DMS79 (cell line): ENCODE results near the gene USP6NL.
A peak's percentile ranks its signal among the peaks of the same experiment; 100 is the strongest.
"Not testable (repeated sequence)": the region's sequence is repeated elsewhere in the genome, so short reads cannot be mapped to it uniquely, and the experiment has no call there.

Source experiments
- DNase-seq: peaks from one replicate; lab custom pipeline; 2025; lab: John Stamatoyannopoulos, UW

USP6NL gene

GRCh38 chr10:11444155-11444530 is 167.3 kb downstream of the USP6NL start:
- DNase-seq: no peak

- DNase-seq: no peak
These were observed 167.8 kb downstream of the USP6NL start for GRCh38 chr10:11443468-11444154.

DNA sequence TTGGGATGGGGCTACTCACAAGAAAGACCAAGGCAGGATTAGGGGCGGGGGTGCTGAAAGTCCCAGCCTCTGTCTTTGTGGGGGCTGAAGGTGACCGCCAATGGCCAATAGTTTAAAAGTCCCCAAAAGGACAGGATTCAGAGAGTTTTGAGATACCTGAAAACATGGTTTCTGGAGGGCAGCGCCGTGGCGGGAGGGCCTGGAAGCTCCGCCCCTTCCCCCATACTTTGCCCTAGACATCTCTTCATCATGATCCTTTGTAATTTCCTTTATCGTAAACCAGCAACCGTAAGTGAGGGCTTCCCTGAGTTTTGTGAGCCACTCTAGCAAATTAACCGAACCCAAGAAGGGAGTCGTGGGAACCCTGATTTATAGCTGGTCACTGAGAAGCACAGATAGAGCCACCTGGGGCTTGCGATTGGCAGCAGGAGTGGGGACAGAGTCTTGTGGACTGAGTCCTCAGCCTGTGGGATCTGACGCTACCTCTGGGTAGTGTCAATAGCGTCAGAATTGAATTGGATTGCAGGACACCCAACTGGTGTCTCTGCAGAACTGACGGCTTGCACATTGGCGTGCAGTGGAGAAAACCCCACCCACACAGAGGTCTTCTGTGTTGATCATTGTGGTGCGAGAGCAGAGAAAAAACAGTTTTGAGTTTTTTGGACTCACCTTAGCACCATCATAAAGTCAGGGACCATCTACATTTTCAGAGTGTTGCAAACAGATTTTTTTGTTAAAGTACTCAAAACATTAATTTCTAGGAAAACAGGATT is 169.3 kb downstream of the USP6NL start:
- DNase-seq: no peak

GRCh38 chr10:11441151-11441535 is 170.3 kb downstream of the USP6NL start:
- DNase-seq: no peak

DNA sequence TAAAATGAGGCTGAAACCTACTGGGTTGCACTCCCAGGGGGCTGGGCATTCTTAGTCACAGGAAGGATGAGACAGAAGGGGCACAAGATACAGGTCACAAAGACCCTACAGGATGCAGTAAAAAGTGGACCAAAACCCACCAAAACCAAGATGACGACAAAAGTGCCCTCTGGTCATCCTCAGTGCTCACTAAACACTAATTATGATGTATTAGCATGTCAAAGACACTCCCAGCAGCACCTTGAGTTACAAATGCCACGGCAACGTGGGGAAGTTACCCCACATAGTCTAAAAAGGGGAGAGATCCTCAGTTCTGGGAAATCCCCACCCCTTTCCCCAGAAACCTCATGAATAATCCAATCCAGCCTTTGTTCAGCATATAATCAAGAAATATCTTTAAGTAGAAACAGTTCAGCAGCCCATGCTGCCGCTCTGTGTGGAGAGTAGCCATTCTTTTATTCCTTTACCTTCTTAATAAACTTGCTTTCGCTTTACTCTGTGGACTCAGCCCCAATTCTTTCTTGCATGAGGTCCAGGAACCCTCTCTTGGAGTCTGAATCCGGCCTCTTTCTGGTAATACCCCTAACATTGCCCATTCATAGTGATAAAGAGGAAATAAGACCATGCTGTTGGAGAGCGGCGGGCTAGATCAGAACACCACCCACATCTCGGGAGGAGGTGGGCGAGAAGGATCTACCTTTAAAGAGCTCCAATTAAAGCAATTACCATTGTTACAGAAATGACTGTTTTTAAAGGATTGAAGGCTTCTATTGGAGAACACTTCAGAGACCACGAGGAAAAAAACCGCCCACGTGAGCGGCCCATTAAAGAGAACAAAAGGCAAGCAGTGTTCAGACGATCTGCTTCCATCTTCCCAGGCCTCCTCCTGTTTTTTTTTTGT is 170.9 kb downstream of the USP6NL start:
- DNase-seq: no peak

- DNase-seq: no peak
These were observed 171.9 kb downstream of the USP6NL start for GRCh38 chr10:11439523-11440053.

DNA sequence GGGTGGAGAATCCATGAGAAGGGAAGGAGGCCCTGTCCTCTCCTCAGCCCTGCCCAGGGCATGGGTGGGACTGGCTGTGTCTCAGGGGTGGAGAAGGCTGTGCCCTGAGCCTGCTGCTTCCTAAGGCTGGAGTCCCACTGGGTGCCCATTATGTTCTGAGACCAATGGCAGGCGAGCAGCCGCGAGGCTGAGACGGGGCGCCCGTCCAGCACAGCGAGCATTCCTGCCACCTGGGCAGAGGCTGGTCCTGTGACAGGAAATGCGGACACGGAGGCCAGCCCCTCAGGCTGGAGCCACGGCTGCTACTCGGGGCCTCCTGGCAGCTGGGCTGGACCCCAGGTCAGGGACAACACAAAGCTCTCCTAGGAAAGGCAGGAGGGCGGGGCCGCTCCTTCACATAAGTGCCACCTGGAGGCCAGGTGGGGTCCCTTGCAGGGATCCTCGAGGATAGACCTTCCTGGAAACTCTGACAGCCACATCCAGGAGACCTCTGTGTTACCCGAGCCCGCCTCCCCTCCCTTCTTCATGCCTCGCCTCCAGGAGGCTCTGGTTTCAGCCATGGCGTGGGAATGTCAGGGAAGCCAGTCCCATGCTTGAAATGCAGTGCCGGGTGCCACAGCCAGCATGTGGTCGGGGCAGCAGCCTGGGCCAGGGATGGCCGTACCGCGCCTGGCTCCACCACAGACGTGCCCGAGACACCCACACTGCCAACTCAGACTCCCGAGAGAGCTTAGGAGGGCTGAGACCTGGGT is 173.9 kb downstream of the USP6NL start:
- DNase-seq: peak; percentile 16

DNA sequence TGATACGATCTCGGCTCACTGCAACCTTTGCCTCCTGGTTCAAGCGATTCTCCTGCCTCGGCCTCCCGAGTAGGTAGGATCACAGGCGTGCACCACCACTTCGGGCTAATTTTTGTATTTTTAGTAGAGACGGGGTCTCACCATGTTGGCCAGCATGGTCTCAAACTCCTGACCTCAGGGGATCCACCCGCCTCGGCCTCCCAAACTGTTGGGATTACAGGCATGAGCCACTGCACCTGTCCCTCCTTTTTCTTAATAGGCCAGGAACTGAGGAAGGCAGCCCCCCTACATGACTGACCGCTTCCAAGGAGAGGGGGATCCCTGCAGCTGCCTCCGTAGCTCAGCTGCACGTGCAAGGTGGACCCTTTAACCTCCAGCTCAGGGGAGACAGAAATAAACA is 175.0 kb downstream of the USP6NL start:
- DNase-seq: not testable (repeated sequence)

GRCh38 chr10:11435581-11435981 is 175.9 kb downstream of the USP6NL start:
- DNase-seq: no peak

GRCh38 chr10:11434324-11434723 is 177.1 kb downstream of the USP6NL start:
- no peak for DNase-seq

DNA sequence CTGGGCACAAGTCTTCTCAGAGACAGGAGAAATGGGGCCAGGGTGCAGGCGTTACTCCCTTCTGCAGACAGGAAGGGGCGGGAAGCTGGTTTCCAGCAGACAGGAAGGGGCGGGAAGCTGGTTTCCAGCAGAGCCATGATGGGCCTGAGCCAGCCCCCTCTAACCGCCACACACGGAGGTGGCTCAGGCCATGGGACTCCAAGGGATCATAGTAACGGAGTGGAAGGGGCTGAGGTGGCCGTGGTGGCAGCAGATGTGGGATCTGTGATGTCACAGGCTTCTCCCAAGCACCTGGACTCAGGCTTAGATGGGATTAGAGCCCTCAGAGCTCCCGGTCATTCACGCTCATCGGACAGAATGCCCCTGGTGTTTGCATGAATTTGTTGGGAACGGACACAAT is 177.8 kb downstream of the USP6NL start:
- no peak for DNase-seq

DNA sequence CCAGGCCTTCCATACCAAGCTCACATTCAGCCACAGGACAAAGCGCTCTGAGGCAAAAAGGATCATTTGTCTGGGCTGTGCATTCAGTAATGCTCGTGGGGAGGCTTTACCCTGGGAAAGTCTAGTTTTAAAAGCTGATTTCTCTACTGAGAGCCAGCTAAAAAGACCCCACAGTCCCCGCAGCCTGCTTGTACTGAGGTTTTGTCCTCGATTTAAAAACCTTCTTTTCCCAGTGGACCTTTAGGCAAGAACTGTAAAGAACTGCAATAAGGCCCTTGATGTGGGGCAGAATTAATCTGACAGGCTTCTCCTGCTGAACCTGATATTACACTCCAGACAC is 180.3 kb downstream of the USP6NL start:
- no peak for DNase-seq

DNA sequence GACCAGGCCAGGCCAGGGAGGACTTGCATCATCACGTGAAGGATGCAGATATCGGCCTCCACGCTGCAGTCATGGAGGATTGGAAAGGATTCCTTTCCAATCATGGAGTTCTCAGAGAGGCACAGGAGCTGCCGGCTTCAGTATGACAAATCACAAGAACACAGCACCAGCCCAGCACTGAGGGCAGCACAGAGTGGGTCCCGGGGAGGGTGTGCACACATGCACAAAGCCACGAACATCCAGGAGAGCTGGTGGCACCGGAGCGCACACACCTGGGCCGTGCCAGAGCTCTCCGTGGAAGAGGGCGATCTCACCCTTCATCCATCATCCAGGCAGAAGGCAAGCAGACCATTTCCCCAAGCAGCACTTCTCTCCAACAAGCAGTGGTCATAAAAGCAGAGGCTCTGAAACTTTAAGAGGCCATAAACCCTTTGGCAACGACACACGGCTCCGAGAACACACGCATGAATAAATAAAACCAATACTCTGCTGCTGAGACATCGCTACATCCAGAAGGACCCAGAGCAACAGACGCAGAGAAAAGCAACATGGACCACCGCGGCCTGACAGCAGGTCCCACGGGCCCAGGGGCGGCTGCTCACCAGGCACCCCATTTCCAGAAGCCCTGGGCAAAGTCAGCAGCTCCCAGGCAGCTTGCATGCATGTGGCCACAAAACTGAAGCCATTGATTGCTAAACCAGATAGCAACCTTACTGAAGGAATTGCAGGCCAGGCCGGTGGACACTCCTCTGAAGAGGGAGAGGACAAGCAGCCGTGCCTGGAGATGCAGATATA is 180.8 kb downstream of the USP6NL start:
- peak; percentile 68 for DNase-seq

DNA sequence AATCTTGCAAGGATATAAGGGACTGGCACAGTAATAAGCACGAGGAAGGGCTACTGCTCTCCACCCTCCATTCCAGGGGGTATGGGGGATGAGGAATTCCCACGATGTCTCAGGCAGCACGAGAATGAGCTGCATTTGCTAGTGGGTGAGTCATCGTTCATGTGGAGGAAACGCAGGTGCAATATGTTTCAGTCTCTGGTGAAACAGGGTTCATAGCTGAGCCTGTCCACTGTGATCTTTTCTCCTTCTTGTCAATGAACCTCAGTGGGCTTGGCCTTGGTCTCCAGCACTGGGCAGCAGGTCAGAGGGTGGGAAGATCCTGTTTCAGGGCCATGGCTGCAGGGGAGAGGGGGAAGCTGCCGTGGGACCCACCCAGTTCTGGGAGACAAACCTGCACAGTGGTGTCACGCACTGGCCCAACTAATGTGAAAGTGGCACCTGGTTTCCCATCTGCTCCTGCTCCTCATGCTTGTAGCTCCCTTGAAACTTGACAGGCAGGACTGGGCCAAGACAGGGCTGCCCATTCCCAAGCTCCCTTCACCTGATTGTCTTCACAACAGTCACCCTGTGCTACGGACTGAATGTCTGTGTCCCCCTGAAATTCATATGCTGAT is 181.9 kb downstream of the USP6NL start:
- no peak for DNase-seq

- no peak for DNase-seq
These were observed 185.8 kb downstream of the USP6NL start for GRCh38 chr10:11425676-11426075.

DNA sequence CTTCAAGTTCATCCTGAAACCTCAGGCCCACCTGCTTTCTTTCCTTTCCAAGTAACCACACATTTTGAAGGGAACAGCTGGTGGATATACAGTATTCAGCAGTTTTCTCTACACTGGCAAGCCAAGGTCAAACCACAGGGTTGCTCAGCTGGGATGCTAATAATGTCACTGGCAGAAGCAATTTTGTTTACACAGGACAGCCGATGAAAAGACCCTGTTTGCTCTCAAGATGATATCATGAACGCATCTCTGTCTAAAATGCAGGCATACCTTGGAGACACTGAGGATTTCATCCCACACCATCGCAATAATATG is 186.2 kb downstream of the USP6NL start:
- peak; percentile 79 for DNase-seq

DNA sequence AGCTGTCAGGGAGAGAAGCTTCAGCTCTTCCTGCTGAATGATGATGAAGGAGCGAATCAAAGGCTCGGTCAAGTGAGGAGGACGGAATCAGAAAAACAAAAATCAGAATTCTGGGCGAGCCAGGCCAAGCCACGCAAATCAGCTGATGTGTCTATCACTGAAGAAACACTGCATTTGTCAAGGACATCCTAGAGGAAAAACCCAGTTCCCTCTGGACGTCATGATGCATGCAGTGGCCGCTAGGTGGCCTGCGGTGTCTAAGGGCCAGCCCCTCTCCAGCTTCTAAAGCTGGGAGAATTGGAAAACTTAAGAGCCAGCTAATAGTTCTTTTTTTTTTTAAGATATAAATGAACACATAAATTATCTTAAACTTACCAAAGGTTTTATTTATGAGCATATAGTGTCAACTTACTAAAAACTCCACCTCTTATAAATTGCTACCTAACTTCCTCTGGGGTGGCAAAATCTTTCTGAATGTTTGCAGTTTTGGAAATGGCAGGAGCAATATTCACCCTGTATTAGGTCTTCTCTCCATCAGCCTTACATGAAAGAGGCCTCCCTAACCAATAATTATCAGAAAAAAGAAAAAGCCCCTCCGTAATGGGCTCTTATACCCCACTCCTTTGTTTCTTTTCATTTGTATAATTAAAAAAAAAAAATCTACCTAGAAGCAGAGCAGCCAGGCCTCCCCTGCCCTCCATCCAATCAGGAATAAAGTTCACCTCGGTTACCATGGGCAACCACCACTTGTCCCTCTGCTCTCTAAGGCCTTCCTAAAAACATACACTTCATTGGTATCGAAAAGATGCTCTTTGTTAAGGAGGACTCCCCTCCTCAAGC is 186.8 kb downstream of the USP6NL start:
- peak; percentile 79 for DNase-seq

DNA sequence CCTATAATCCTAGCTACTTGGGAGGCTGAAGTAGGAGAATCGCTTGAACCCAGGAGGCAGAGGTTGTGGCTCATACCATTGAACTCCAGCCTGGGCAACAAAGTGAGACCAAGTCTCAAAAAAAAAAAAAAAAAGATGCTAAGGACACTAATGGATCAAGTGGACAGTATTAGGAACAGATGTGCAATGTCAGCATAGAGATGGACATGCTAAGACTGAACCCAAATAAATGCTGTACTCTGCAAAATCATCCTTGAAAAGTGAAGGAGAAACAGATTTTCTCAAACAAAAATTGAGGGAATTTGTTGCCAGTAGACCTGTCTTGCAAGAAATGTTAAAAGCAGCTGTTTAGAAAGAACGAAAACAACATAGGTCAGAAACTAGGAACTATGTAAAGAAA is 194.5 kb downstream of the USP6NL start:
- DNase-seq: no peak

GRCh38 chr10:11415095-11415494 is 196.4 kb downstream of the USP6NL start:
- no peak for DNase-seq
